GM18907 (cell line): ENCODE measurements around the gene NAP1L5.

Source experiments
- ATAC-seq: cut with Tn5 transposase; IDR thresholded peaks from one replicate; pipeline ENCODE4 v1.9.1; 2021; ENCODE audit warnings: mild to moderate bottlenecking, moderate library complexity; ENCODE audit not compliant: unreplicated experiment

NAP1L5 gene

DNA sequence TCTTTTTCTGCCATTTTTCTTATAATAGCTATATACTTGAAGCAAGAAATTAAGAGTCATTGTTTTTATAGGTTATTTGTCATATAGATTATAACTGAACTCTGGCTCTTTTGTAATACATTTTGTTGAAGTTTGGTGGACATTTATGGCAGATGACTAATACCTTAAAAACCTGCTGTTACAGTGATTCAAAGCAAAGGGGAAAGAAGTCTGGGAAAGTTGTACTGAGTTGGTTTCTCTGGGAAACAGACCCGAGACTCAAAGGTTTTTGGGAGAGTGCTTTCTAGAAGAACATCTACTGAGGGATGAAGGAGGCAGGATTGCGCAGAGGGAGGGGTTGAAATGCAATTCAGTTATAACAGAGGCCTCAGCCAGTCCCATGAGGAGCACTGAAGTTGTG is 35.9 kb downstream of the NAP1L5 start:
- no peak for ATAC-seq

GRCh38 chr4:88660446-88661294 is 37.0 kb downstream of the NAP1L5 start:
- no peak for ATAC-seq

DNA sequence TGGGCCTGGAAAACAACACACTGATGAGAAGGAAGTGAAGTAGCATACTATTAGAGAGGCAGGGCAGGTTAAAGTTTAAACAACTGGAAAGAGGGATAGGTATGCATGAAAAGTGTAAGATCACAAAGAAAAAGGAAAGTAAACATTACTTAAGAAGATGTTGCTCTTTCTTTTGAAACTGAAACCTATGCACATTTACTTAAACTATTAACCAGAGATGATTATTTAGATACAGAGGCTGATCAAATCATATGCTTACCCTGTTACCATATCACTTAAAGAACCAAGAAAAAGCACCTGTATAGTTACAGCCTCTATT is 37.8 kb downstream of the NAP1L5 start:
- ATAC-seq: no peak

DNA sequence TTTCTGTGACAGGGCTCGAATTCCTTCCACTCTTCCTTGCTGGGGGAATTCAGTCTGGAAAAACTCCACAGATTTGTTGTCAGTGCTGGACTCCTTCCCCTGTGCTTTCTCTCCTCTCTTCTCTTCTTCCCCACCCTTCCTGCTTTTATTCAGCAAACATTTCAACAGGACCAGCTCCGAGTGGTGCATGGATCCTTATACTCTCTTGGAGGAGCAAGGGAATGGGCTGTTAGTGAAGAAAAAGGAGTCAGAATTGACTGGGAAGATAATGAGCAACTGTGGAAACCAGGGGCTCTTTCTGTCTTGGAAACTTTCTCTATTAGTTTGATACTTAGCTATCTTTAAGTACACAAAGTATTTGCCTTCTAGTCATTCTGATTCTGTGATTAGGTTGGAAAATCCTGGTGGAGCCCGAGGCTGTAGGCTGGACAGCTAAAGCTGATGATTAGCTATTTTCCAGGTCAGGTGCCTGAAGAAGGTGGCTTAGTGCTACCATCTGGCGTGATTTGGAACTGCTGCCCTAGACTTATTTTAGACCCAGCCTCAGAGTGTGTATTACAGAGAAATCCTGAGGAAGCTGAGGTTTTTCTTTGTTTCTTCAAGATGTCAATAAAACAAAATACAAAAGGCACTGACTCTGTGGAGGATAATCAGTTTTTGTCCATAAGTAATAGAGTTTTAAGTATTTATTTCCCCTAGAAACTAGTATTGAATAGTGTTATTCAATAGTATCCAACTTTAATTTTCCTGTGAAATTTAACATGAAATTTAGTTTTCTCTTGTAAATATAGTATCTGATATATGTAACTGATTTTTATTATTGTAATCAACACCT is 38.4 kb downstream of the NAP1L5 start:
- ATAC-seq: peak; percentile 98

DNA sequence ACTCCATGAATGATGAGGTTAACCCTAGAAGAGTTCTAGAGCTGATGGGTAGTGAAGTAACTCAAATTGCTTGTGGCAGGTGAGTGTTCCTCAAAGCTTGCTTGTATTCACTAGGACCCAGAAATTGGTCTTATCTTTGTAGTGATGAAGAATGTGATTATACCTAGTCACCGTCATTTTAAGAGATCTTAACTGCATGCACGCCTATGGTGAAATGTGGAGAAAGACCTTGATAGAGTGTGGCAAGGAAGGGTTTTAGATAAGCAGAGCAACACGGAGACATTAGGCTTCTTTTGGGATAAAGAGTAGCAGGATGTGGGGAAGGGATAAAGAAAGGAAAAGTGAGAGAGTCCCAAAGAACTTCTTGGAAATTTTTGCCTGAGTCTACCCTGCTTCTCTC is 42.4 kb downstream of the NAP1L5 start:
- ATAC-seq: no peak

- ATAC-seq: no peak
Measured at GRCh38 chr4:88653371-88653946, 44.2 kb downstream of the NAP1L5 start.

DNA sequence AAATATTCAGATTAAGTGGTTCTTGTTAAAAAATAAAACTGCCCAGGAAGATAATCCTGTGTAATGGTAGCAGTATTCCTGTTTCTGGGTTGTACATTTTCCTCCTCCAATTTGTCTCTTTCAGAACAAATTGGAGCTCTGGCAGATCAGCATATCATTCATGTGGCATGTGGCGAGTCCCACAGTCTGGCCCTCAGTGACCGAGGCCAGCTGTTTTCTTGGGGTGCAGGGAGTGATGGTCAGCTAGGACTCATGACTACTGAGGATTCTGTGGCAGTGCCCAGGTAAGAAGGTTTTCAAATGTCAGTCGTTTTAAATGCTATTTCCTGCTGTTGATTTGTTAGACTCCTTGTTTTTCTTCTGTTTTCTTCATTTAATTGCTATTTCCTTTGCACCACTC is 47.9 kb downstream of the NAP1L5 start:
- ATAC-seq: no peak

DNA sequence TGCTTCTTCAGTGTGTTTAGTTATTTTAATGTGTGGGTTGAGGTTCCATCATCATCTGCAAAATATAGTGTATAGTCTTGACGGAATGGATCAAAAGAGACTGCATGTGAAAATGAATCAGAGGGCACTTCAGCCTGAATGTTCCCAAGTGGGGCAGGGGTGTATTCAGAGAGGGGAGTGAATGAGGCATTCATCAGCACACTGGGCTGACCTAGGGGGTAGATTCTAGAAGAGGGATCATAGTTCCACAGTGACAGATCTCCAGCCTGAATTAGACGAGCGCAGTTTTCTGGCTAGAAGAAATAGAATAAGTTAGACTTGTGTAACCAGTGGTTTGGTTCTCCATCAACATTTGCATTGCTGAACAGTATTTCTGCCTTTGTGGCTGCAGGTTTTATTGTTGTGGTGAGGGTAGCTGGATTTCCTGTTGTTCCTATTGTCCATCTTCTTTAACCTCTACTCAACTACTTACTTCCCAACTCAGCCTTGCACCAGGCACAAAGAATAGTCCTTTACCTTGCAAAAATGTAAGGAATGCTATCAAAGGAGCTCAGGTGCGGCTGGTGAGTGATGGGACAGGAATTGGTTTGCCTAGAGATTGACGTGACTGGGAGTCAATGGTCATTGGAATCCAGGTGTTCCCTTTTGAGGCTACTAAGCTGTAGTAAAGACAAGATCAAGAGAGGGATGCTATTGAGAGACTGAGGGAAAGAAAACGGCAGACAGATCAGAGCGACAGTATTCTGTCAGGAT is 50.9 kb downstream of the NAP1L5 start:
- ATAC-seq: no peak

DNA sequence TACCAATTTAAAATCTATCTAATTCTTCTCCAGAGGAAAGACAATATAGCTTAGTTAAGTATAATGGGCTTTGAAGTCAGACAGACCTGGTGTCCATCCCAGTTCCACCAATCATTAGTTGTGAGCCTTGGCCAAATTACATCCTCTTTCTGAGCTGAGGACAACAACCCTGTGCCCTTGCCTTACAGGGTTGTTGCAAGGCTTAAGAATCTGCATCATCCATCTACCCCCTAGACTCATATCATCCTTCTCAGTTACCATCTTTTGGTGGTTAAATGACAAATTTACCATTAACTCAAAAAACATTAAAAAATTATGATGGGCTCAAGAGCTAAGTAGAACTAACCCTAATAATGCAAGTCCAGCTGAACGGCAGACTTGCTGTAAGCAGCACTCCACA is 51.6 kb downstream of the NAP1L5 start:
- ATAC-seq: no peak
